ENCODE measurements around the gene RFC5.
"Not testable (repeated sequence)": the region's sequence is repeated elsewhere in the genome, so short reads cannot be mapped to it uniquely, and the experiment has no call there.

The RFC5 gene

DNA sequence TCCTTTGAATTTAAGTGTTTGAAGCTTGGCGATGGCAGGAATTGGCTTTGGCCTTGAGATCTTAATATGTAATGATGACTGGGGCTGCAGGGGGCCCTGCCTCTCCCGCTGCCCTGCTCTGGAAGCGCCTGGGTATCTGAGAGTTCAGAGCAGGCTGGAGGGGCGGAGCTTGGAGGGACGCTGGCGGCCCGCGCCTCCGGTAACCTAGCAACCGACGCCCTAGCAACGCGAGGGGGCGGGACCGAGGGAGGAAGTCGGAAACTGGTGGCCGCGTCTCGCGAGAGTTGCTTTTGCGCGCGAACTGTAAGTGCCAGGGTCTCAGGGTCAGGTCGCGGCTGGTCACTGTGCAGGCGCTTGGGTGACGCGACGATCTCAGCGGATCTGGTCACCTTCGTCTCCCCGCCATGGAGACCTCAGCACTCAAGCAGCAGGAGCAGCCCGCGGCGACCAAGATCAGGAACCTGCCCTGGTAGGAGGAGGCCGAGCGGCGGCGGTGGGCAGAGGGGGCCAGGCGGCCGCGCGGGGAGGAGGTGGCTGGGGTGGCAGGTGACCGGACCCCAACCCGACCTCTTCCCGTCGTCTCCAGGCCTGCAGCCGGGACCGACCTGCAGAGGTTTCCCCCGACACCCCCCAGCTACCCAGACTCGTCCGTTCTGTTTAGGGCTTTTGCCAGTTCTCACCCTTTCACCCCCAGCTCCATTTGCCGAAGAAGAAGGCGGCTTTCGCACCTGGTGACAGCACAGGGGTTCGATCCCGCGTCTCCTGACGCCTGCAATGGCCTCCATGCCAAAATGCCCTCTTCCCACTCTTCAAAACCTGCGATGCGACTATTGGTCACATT is at the start of gene RFC5:
RFC5 (plus strand) TSS at position 280 of the 841 bp plus-strand sequence; CDS start at position 405, 125 bp downstream.
- peak; percentile 97 for DNase-seq (ENCODE audit: low read depth)

DNA sequence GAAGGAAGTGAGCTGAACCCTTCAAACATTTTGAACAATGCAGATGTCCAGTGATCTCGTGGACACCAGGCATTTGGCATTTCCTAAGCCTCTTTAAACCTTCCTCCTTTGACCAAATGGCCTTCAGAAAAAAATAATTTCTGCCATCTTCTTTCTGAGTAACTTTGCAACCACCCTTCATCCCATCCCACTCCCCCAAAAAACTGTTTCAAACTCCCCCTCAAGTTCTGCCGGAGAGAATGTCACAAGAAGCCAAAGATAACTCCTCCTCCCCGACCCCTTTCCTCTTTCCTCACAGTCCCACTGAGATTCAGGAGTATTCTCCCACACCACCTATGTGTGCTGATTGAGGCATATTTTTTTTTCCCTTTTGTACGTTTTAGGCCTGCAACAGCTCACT is 49.5 kb upstream of the RFC5 start:
- no peak for DNase-seq (ENCODE audit: low read depth)

DNA sequence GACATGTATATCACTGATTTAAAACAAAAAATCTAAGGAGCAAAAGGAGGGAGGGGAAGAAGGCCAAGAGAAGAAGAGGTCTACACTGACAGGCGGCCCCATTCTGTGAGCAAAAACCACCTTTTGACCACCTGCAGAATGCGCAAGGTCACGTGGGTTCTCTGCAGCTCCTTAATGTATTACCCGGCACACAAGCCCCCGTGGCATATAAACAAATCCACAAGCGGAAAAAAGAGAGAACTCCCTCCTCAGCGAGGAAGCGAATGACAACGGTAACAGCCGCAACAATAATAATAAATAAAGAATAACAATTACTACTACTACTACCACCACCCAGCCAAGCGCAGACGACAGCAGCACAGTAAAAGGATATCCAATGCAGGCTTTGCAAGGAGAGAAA is 49.0 kb upstream of the RFC5 start:
- DNase-seq (ENCODE audit: low read depth): no peak

- no peak for DNase-seq (ENCODE audit: low read depth)
Measured at GRCh38 chr12:117968151-117968789, 48.2 kb upstream of the RFC5 start.

- DNase-seq (ENCODE audit: low read depth): peak; percentile 1
Measured at GRCh38 chr12:117968826-117969659, 47.5 kb upstream of the RFC5 start, which contains the start of gene KSR2. TSS of gene KSR2 (minus strand) at chr12:117968990. CDS start at chr12:117968255, 735 bp downstream.

DNA sequence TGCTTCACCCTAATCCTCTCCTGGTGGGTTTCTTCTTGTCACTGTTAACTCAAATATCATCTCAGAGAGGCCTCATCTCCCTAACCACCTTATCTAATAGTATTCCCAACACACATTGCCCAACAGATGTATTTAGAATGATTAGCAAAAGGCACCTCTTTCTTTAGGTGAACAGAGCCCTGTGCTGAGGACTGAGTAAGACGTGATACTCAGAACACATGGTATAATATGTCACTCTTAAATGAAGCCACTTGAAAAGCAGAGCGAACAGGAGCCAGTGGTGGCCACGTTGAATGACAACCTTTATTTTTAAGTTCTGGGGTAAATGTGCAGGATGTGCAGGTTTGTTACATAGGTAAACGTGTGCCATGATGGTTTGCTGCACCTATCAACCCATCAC is 46.2 kb upstream of the RFC5 start:
- no peak for DNase-seq (ENCODE audit: low read depth)

- no peak for DNase-seq (ENCODE audit: low read depth)
Measured at GRCh38 chr12:117972301-117972700, 44.2 kb upstream of the RFC5 start.

- DNase-seq (ENCODE audit: low read depth): no peak
Measured at GRCh38 chr12:117975006-117975405, 41.5 kb upstream of the RFC5 start.

DNA sequence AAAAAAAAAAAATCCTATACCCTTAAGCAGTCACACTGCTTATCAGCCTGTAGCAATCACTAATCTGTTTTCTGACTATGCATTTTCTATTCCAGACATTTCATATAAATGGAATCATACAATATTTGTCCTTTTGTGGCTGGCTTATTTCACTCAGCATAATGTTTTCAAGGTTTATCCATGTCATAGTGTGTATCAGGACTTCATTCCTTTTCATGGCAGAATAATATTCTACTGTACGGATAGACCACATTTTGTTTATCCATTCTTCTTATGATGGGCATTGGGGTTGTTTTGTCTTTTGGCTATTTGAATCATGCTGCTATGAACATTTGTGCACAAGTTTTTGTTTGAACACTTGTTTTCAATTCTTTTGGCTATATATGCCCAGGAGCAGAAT is 39.1 kb upstream of the RFC5 start:
- no peak for DNase-seq (ENCODE audit: low read depth)

- no peak for DNase-seq (ENCODE audit: low read depth)
Measured at GRCh38 chr12:117980616-117981015, 35.9 kb upstream of the RFC5 start.

DNA sequence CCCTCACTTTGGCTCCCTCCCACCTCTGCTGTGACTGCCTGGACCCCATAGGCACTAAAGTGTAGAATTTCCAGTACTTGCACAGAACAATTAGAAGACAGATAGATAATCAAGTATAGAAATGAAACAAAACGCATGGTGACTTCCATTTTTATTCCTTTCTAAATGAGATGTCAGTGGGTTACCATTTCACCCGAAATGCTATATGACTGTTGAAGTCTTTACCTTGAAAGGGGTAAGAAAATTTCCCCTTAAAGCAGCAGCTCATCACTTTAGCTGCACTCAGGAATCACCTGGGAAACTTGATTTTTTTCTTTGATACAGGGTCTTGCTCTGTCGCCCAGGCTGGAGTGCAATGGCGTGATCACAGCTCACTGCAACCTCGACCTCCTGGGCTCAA is 35.2 kb upstream of the RFC5 start:
- no peak for DNase-seq (ENCODE audit: low read depth)

GRCh38 chr12:117985182-117985581 is 31.3 kb upstream of the RFC5 start:
- no peak for DNase-seq (ENCODE audit: low read depth)

DNA sequence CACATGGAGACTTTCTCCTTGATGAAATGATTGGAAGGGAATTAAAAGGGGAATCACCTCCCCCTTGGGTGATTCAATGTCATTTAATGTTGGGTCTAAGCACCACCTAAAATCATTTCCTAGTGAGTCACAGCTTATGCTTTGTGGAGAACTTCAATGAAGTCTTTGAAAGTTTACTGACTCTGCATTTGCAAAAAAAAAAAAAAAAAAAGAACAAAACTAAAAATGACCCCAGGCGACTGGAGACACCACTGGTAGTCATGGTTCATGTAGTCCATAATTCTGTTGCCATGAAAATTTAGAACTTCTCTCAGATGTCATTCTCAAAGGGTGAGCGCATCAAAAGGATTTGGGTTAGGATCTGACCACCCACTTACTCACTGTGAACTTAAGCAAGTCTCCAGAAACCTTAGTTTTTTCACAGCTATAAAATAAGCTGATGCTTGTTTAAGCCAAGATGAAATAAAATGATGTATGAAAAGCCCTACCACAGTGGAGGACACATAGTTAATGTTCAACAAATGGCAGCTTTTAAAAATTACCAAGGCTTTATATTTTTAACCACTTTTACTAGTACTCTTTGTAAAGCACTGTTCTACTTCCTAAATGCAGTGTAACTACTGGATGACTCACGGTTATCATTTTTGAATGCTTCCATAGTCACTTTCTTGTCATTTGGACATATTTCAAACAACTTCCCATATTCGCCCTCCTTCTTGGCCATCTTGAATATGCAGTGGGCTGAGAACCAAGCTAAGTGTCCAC is 29.6 kb upstream of the RFC5 start:
- no peak for DNase-seq (ENCODE audit: low read depth)

GRCh38 chr12:117994551-117995438 is 21.7 kb upstream of the RFC5 start:
- DNase-seq (ENCODE audit: low read depth): no peak

DNA sequence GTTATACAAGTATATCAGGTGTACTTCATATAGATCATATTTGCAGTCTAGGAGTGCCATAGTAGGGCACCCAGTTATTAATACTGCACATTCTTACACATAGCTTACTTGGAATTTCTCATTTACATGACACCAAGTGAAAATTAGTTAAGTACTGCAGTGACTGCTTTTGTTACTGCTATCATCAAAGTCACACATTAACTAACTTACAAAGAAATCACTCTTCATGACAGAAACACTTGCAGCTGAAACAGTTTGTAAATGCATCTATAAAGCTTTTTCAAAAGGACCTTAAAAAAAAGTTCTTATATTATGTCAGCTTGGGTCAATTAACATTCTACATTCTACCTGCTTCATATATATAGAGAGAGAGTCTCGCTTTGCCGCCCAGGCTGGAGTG is 17.8 kb upstream of the RFC5 start:
- DNase-seq (ENCODE audit: low read depth): no peak

- DNase-seq (ENCODE audit: low read depth): not testable (repeated sequence)
Measured at GRCh38 chr12:117999806-118000205, 16.7 kb upstream of the RFC5 start.

GRCh38 chr12:118010903-118011302 is 5.6 kb upstream of the RFC5 start:
- no peak for DNase-seq (ENCODE audit: low read depth)

- no peak for DNase-seq (ENCODE audit: low read depth)
Measured at GRCh38 chr12:118011377-118011776, 5.1 kb upstream of the RFC5 start.

DNA sequence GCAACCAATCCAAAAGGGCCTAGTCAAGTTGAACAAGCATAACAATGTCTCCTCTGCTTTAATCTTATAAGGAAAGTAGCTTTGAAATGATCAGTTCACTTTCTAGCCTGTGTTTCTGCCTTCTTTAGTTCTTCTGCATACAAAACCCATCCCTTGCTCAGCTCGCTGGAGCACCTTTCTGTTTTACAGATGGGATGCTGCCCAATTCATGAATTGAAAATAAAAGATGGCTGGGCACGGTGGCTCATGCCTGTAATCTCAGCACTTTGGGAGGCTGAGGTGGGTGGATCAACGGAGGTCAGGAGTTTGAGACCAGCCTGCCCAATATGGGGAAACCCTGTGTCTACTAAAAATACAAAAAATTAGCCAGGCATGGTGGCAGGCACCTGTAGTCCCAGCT is 4.5 kb upstream of the RFC5 start:
- no peak for DNase-seq (ENCODE audit: low read depth)

DNA sequence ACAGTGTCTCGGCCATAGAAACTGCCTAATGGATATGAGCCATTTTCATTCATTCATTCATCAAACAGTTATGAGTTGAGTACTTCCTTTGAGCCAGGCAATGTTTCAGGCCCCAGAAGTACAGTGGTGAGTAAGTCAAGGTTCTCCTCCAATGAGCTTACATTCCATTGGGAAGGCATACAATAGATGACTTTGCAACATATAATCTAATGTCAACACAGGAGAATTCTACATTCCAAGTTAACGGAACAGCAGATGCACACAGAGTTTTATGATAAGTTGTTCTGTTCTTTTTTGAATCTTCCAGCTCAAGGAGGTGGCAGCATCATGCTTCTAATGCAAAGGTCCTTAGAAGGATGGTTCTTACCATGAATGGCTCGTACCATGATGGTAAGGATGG is 3.2 kb upstream of the RFC5 start:
- no peak for DNase-seq (ENCODE audit: low read depth)

GRCh38 chr12:118015306-118015705 is 1.2 kb upstream of the RFC5 start:
- DNase-seq (ENCODE audit: low read depth): no peak

Measured in activated gamma-delta T cell treated with anti-CD3 and anti-CD28 coated beads, Interleukin-2, amount 50 U/mL, for 16 hours (primary cell).